ENCODE measurements around the gene TCF7L2.
A peak's percentile ranks its signal among the peaks of the same experiment; 100 is the strongest.

TCF7L2 gene

GRCh38 chr10:113158183-113158582 is 208.1 kb downstream of the TCF7L2 start:
- no peak for DNase-seq

- no peak for DNase-seq
Observed at GRCh38 chr10:113159563-113159962, 209.5 kb downstream of the TCF7L2 start.

- no peak for DNase-seq
Observed at GRCh38 chr10:113160641-113161040, 210.6 kb downstream of the TCF7L2 start.

- no peak for DNase-seq
Observed at GRCh38 chr10:113161066-113161465, 211.0 kb downstream of the TCF7L2 start.

- DNase-seq: no peak
Observed at GRCh38 chr10:113162960-113163359, 212.9 kb downstream of the TCF7L2 start.

- no peak for DNase-seq
Observed at GRCh38 chr10:113165673-113166072, 215.6 kb downstream of the TCF7L2 start.

GRCh38 chr10:113167702-113168101 is 217.7 kb downstream of the TCF7L2 start:
- DNase-seq: no peak

GRCh38 chr10:113168584-113168983 is 218.5 kb downstream of the TCF7L2 start:
- no peak for DNase-seq

GRCh38 chr10:113169111-113169510 is 219.1 kb downstream of the TCF7L2 start:
- DNase-seq: no peak

- DNase-seq: peak; percentile 29
Observed at GRCh38 chr10:113169853-113170460, 219.9 kb downstream of the TCF7L2 start.

GRCh38 chr10:113171662-113172061 is 221.6 kb downstream of the TCF7L2 start:
- no peak for DNase-seq

GRCh38 chr10:113175176-113175575 is 225.1 kb downstream of the TCF7L2 start:
- no peak for DNase-seq

GRCh38 chr10:113175756-113176651 is 226.0 kb downstream of the TCF7L2 start:
- no peak for DNase-seq

GRCh38 chr10:113176652-113177155 is 226.7 kb downstream of the TCF7L2 start:
- no peak for DNase-seq

- DNase-seq: no peak
Observed at GRCh38 chr10:113177156-113177935, 227.3 kb downstream of the TCF7L2 start.

GRCh38 chr10:113177936-113178335 is 227.9 kb downstream of the TCF7L2 start:
- no peak for DNase-seq

- DNase-seq: no peak
Observed at GRCh38 chr10:113178771-113179170, 228.7 kb downstream of the TCF7L2 start.

GRCh38 chr10:113179265-113179664 is 229.2 kb downstream of the TCF7L2 start:
- DNase-seq: no peak

- no peak for DNase-seq
Observed at GRCh38 chr10:113179966-113180365, 229.9 kb downstream of the TCF7L2 start.

GRCh38 chr10:113180401-113181154 is 230.5 kb downstream of the TCF7L2 start:
- no peak for DNase-seq

GRCh38 chr10:113182154-113182553 is 232.1 kb downstream of the TCF7L2 start:
- DNase-seq: no peak

- DNase-seq: no peak
Observed at GRCh38 chr10:113183573-113183972, 233.5 kb downstream of the TCF7L2 start.

Data from stimulated activated CD4-positive, alpha-beta T cell treated with anti-CD3 and anti-CD28 coated beads, Interleukin-15, amount 100 ng/mL, for 24 hours (primary cell).